Activated CD8-positive, alpha-beta memory T cell treated with anti-CD3 and anti-CD28 coated beads, Interleukin-2, amount 50 U/mL, for 4 hours (primary cell): ENCODE measurements around the gene DAB2IP.

Source experiments
- DNase-seq: peaks from one replicate; pipeline ENCODE4 v3.0.0-alpha.2; 2020

The DAB2IP gene

GRCh38 chr9:121809356-121810050, 158.1 kb downstream of the DAB2IP start:
- no peak for DNase-seq

GRCh38 chr9:121810489-121810888, 159.1 kb downstream of the DAB2IP start:
- no peak for DNase-seq

GRCh38 chr9:121811140-121811539, 159.7 kb downstream of the DAB2IP start:
- DNase-seq = no peak

- DNase-seq = no peak
Measured at GRCh38 chr9:121811751-121812150, 160.3 kb downstream of the DAB2IP start.

- DNase-seq = no peak
Measured at GRCh38 chr9:121812159-121812735, 160.8 kb downstream of the DAB2IP start.

GRCh38 chr9:121813519-121814210, 162.2 kb downstream of the DAB2IP start:
- DNase-seq = no peak

GRCh38 chr9:121814594-121814993, 163.2 kb downstream of the DAB2IP start:
- DNase-seq = no peak

GRCh38 chr9:121815084-121815483, 163.7 kb downstream of the DAB2IP start:
- DNase-seq = no peak

- no peak for DNase-seq
Measured at GRCh38 chr9:121815546-121816448, 164.4 kb downstream of the DAB2IP start.

- no peak for DNase-seq
Measured at GRCh38 chr9:121816449-121816817, 165.0 kb downstream of the DAB2IP start.

- no peak for DNase-seq
Measured at GRCh38 chr9:121816845-121817450, 165.5 kb downstream of the DAB2IP start.

- no peak for DNase-seq
Measured at GRCh38 chr9:121817476-121817875, 166.0 kb downstream of the DAB2IP start.

- DNase-seq = no peak
Measured at GRCh38 chr9:121818016-121818661, 166.7 kb downstream of the DAB2IP start.

- no peak for DNase-seq
Measured at GRCh38 chr9:121818841-121819427, 167.5 kb downstream of the DAB2IP start.

- DNase-seq = no peak
Measured at GRCh38 chr9:121819428-121820231, 168.2 kb downstream of the DAB2IP start.

GRCh38 chr9:121820286-121821005, 169.0 kb downstream of the DAB2IP start:
- DNase-seq = no peak

GRCh38 chr9:121821326-121821725, 169.9 kb downstream of the DAB2IP start:
- DNase-seq = no peak

- no peak for DNase-seq
Measured at GRCh38 chr9:121822093-121823085, 171.0 kb downstream of the DAB2IP start.
